Measurements from ENCODE around the gene DSP. TPM values are rescaled to one million over a fixed set of nuclear protein-coding genes. Genes with fewer than 3 reads are reported as not detected.
A peak's percentile ranks its signal among the peaks of the same experiment; 100 is the strongest.

The DSP gene
- total and polyA plus RNA-seq, 2 experiments from 2014 or later = 76.4 to 108 TPM

GRCh38 chr6:7556394-7557106 lies 15.1 kb downstream of the DSP start:
- 82 to 84% methylated on average over 12 of the region's 12 CpGs for WGBS, 2 experiments (ENCODE audit: low coverage in 1 of 2, low lambda C conversion rate in 2 of 2, missing lambda C conversion rate in 2 of 2)
- Histone ChIP-seq H4K20me1 (ENCODE audit: insufficient read depth) (no peaks in the 10 kb centered on the region), H3K27ac (no peak overlapping the region), H3K36me3 (ENCODE audit: low read depth) (peaks cover 39% of the 10 kb centered on the region), H3K4me2 (ENCODE audit: unreplicated experiment) (no peak overlapping the region), H2AFZ (no peak overlapping the region), H3F3A (ENCODE audit: insufficient read depth) (peaks cover 27% of the 10 kb centered on the region), H3K9me2 (ENCODE audit: insufficient read depth) (no peaks in the 10 kb centered on the region), H3K4me1 (ENCODE audit: insufficient read depth) (0 out of 2 replicates have a peak, but pooled peaks cover 10% of the 10 kb centered on the region), H3K4me3 (no peak overlapping the region), H3K79me2 (ENCODE audit: insufficient read depth) (peaks cover 73% of the 10 kb centered on the region), H3K27me3 (replicated peaks; ENCODE audit: insufficient read depth) (no peaks in the 10 kb centered on the region), H3K9me3 (ENCODE audit: low read depth) (no peaks in the 10 kb centered on the region), H3K9ac (no peak overlapping the region)
- no peak for DNase-seq
- in situ Hi-C loops (cut with MboI) = no loop called here
- TF ChIP-seq EZH2phosphoT487 (IDR thresholded peaks at IDR 0.05; ENCODE audit: insufficient read depth, low read depth) = no peak
- TF ChIP-seq EZH2 (IDR thresholded peaks at IDR 0.05; ENCODE audit: insufficient read depth, poor library complexity, severe bottlenecking) = no peak

GRCh38 chr6:7557652-7558051 lies 16.2 kb downstream of the DSP start:
- Histone ChIP-seq H3K4me2 (ENCODE audit: unreplicated experiment) (no peak overlapping the region), H3K27me3 (replicated peaks; ENCODE audit: insufficient read depth) (no peaks in the 10 kb centered on the region), H2AFZ (no peak overlapping the region), H3K4me1 (ENCODE audit: insufficient read depth) (0 out of 2 replicates have a peak, but pooled peaks cover 10% of the 10 kb centered on the region), H3K9me2 (ENCODE audit: insufficient read depth) (no peaks in the 10 kb centered on the region), H3K9ac (no peak overlapping the region), H3K79me2 (ENCODE audit: insufficient read depth) (peaks cover 73% of the 10 kb centered on the region), H3K27ac (no peak overlapping the region), H3K4me3 (no peak overlapping the region), H4K20me1 (ENCODE audit: insufficient read depth) (no peaks in the 10 kb centered on the region), H3F3A (ENCODE audit: insufficient read depth) (peaks cover 27% of the 10 kb centered on the region), H3K9me3 (ENCODE audit: low read depth) (no peaks in the 10 kb centered on the region), H3K36me3 (ENCODE audit: low read depth) (peaks cover 48% of the 10 kb centered on the region)
- 95% methylated on average over 2 of the region's 2 CpGs for WGBS, 2 experiments (ENCODE audit: low coverage in 1 of 2, low lambda C conversion rate in 2 of 2, missing lambda C conversion rate in 2 of 2)
- in situ Hi-C loops (cut with MboI) = no loop called here
- no peak for DNase-seq
- TF ChIP-seq EZH2 (IDR thresholded peaks at IDR 0.05; ENCODE audit: insufficient read depth, poor library complexity, severe bottlenecking) (no peak), EZH2phosphoT487 (IDR thresholded peaks at IDR 0.05; ENCODE audit: insufficient read depth, low read depth) (no peak)

GRCh38 chr6:7558781-7559180 lies 17.3 kb downstream of the DSP start:
- in situ Hi-C loops (cut with MboI) = no loop called here
- Histone ChIP-seq H2AFZ (no peak overlapping the region), H3K4me3 (no peak overlapping the region), H3K4me2 (ENCODE audit: unreplicated experiment) (no peak overlapping the region), H3F3A (ENCODE audit: insufficient read depth) (peaks cover 28% of the 10 kb centered on the region), H3K9me2 (ENCODE audit: insufficient read depth) (no peaks in the 10 kb centered on the region), H3K27me3 (replicated peaks; ENCODE audit: insufficient read depth) (no peaks in the 10 kb centered on the region), H3K36me3 (ENCODE audit: low read depth) (peaks cover 59% of the 10 kb centered on the region), H3K27ac (no peak overlapping the region), H3K4me1 (ENCODE audit: insufficient read depth) (0 out of 2 replicates have a peak, but pooled peaks cover 10% of the 10 kb centered on the region), H3K9ac (no peak overlapping the region), H3K79me2 (ENCODE audit: insufficient read depth) (peaks cover 69% of the 10 kb centered on the region), H3K9me3 (ENCODE audit: low read depth) (no peaks in the 10 kb centered on the region), H4K20me1 (ENCODE audit: insufficient read depth) (no peaks in the 10 kb centered on the region)
- WGBS, 2 experiments (ENCODE audit: low coverage in 1 of 2, low lambda C conversion rate in 2 of 2, missing lambda C conversion rate in 2 of 2) = 87 to 92% methylated on average over 4 of the region's 4 CpGs
- no peak for DNase-seq
- no peak for TF ChIP-seq EZH2 (IDR thresholded peaks at IDR 0.05; ENCODE audit: insufficient read depth, poor library complexity, severe bottlenecking)
- no peak for TF ChIP-seq EZH2phosphoT487 (IDR thresholded peaks at IDR 0.05; ENCODE audit: insufficient read depth, low read depth)

- Histone ChIP-seq H3K4me1 (ENCODE audit: insufficient read depth) (0 out of 2 replicates have a peak, but pooled peaks cover 10% of the 10 kb centered on the region), H3K9me3 (ENCODE audit: low read depth) (no peaks in the 10 kb centered on the region), H3K9me2 (ENCODE audit: insufficient read depth) (no peaks in the 10 kb centered on the region), H3K36me3 (ENCODE audit: low read depth) (peaks cover 63% of the 10 kb centered on the region), H3K9ac (no peak overlapping the region), H3K79me2 (ENCODE audit: insufficient read depth) (peaks cover 69% of the 10 kb centered on the region), H2AFZ (no peak overlapping the region), H3K27me3 (replicated peaks; ENCODE audit: insufficient read depth) (no peaks in the 10 kb centered on the region), H4K20me1 (ENCODE audit: insufficient read depth) (no peaks in the 10 kb centered on the region), H3K27ac (peak overlapping the region; percentile 49), H3K4me3 (no peak overlapping the region), H3F3A (ENCODE audit: insufficient read depth) (peaks cover 32% of the 10 kb centered on the region), H3K4me2 (ENCODE audit: unreplicated experiment) (no peak overlapping the region)
- no peak for DNase-seq
- in situ Hi-C loops (cut with MboI) = no loop called here
- TF ChIP-seq EZH2phosphoT487 (IDR thresholded peaks at IDR 0.05; ENCODE audit: insufficient read depth, low read depth) = no peak
- TF ChIP-seq EZH2 (IDR thresholded peaks at IDR 0.05; ENCODE audit: insufficient read depth, poor library complexity, severe bottlenecking) = no peak
- 78 to 85% methylated on average over 6 of the region's 6 CpGs for WGBS, 2 experiments (ENCODE audit: low coverage in 1 of 2, low lambda C conversion rate in 2 of 2, missing lambda C conversion rate in 2 of 2)
Measured at GRCh38 chr6:7559196-7559595, 17.7 kb downstream of the DSP start.
